Body of pancreas (tissue), 4 donors: ENCODE data around the gene GALNT16.

ENCODE experiments used
- POLR2A ChIP-seq, 3 donors: fragments of 450-650 bp; IDR thresholded peaks; one replicate each; pipeline ENCODE4 v1.6.1; 2016; ENCODE audit warnings: antibody characterized with exemption in 3 of 3, mild to moderate bottlenecking in 2 of 3
- TF ChIP-seq, protein P1 (sequence below), 7 experiments: fragments of 450-650 bp in 4 of 7; fragments of 200-600 bp in 3 of 7; sonication (generic) in 3 of 7; IDR thresholded peaks; one replicate each; pipeline ENCODE4 v1.5.1; 2016 to 2019; ENCODE audit warnings: antibody characterized with exemption in 7 of 7

DNA sequence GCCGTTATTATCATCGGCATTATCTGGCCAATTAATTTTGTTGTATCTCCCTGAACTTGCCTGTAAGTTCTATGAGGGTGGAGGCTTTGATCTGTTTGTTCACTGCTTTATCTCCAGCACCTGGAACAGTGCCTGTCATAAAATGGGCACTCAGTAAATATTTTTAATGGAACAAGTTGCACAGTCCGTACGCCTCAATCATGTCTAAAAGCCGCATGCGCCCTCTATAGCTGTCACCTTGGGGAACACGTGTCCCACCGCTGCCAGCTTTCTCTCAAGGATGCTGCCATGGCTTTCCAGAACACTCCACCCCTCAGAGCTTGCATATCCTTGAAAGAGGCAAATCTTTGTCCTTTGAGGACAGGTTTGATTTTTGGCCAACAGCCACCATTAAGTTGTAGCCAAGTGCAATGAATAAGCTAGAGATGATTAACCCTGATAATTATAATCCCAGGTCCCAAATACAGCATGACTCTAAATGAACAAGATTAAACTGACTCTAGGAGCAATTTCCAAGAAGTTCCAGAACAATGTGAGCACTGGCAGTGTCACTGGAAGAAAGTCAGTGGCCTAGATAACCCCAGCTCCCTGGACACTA lies 83.1 kb downstream of the GALNT16 start:
- TF ChIP-seq POLR2A (IDR thresholded peaks at IDR 0.05), result no peak
- TF ChIP-seq, protein P1, sequence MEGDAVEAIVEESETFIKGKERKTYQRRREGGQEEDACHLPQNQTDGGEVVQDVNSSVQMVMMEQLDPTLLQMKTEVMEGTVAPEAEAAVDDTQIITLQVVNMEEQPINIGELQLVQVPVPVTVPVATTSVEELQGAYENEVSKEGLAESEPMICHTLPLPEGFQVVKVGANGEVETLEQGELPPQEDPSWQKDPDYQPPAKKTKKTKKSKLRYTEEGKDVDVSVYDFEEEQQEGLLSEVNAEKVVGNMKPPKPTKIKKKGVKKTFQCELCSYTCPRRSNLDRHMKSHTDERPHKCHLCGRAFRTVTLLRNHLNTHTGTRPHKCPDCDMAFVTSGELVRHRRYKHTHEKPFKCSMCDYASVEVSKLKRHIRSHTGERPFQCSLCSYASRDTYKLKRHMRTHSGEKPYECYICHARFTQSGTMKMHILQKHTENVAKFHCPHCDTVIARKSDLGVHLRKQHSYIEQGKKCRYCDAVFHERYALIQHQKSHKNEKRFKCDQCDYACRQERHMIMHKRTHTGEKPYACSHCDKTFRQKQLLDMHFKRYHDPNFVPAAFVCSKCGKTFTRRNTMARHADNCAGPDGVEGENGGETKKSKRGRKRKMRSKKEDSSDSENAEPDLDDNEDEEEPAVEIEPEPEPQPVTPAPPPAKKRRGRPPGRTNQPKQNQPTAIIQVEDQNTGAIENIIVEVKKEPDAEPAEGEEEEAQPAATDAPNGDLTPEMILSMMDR (IDR thresholded peaks at IDR 0.05), result no peak
